Loucy (cell line): ENCODE results near the gene STX19.

Experiments
- H2AFZ ChIP-seq: fragments of 200-600 bp; sonication (generic); 2 replicates; pipeline ENCODE4 v1.6.0; 2016; ENCODE audit warnings: antibody characterized with exemption, mild to moderate bottlenecking, low read length, moderate library complexity
- H3F3A ChIP-seq: fragments of 200-600 bp; 2 replicates; pipeline ENCODE4 v1.6.0; 2016; ENCODE audit warnings: antibody characterized with exemption, low read depth, mild to moderate bottlenecking
- H3K27me3 ChIP-seq: fragments of 200-600 bp; sonication (generic); 2 replicates; pipeline ENCODE4 v1.6.1; 2014; ENCODE audit warnings: low read length, mild to moderate bottlenecking; ENCODE audit not compliant: insufficient read depth, poor library complexity, severe bottlenecking
- H3K36me3 ChIP-seq: fragments of 200-600 bp; sonication (generic); 2 replicates; pipeline ENCODE4 v1.6.1; 2016; ENCODE audit warnings: low read length; ENCODE audit not compliant: insufficient read depth
- H3K4me1 ChIP-seq: fragments of 200-600 bp; sonication (generic); 2 replicates; pipeline ENCODE4 v1.5.1; 2014; ENCODE audit warnings: low read length, mild to moderate bottlenecking; ENCODE audit not compliant: insufficient read depth, poor library complexity, severe bottlenecking
- H3K4me2 ChIP-seq: fragments of 200-600 bp; sonication (generic); 2 replicates; pipeline ENCODE4 v1.6.0; 2014; ENCODE audit warnings: antibody characterized with exemption, low read length, low read depth, mild to moderate bottlenecking; ENCODE audit not compliant: poor library complexity, severe bottlenecking
- H3K4me3 ChIP-seq: fragments of 200-600 bp; sonication (generic); 2 replicates; pipeline ENCODE4 v1.5.1; 2014; ENCODE audit warnings: low read length, mild to moderate bottlenecking, mixed read lengths; ENCODE audit not compliant: poor library complexity, severe bottlenecking
- H3K79me2 ChIP-seq: fragments of 200-600 bp; sonication (generic); 2 replicates; pipeline ENCODE4 v1.6.1; 2014; ENCODE audit warnings: low read length; ENCODE audit not compliant: insufficient read depth
- H3K9ac ChIP-seq: fragments of 200-600 bp; sonication (generic); 2 replicates; pipeline ENCODE4 v1.6.0; 2014; ENCODE audit warnings: mild to moderate bottlenecking, low read depth, low read length, moderate library complexity; ENCODE audit not compliant: poor library complexity, severe bottlenecking
- H3K9me2 ChIP-seq: fragments of 200-600 bp; sonication (generic); replicated peaks from 2 replicates; pipeline ENCODE4 v1.6.1; 2016; ENCODE audit warnings: low read depth, low read length, mixed read lengths
- H3K9me3 ChIP-seq: fragments of 200-600 bp; sonication (generic); 2 replicates; pipeline ENCODE4 v1.6.1; 2014; ENCODE audit warnings: mild to moderate bottlenecking, antibody characterized with exemption, low read length, low read depth; ENCODE audit not compliant: insufficient read depth
- H4K20me1 ChIP-seq: fragments of 200-600 bp; sonication (generic); 2 replicates; pipeline ENCODE4 v1.6.0; 2014; ENCODE audit warnings: antibody characterized with exemption, low read length, mild to moderate bottlenecking; ENCODE audit not compliant: insufficient read depth, poor library complexity, severe bottlenecking
- CTCF ChIP-seq: fragments of 200-600 bp; sonication (generic); conservative IDR thresholded peaks from 2 replicates; pipeline ENCODE4 v1.5.1; 2014; ENCODE audit warnings: mild to moderate bottlenecking, antibody characterized with exemption, low read length
- EZH2phosphoT487 ChIP-seq: fragments of 200-600 bp; IDR thresholded peaks from 2 replicates; pipeline ENCODE4 v1.6.1; 2018; ENCODE audit warnings: antibody characterized with exemption, mild to moderate bottlenecking, moderate library complexity, borderline replicate concordance

STX19 gene

GRCh38 chr3:94043285-94043684 lies 14.9 kb upstream of the STX19 start:
- Histone ChIP-seq H3K9ac (no peak overlapping the region), H3K4me3 (no peak overlapping the region), H3F3A (peaks cover 3% of the 10 kb centered on the region; the same call in 1 of the 2 replicates), H4K20me1 (no peaks in the 10 kb centered on the region), H3K4me2 (no peak overlapping the region), H3K79me2 (no peaks in the 10 kb centered on the region), H3K9me2 (no peaks in the 10 kb centered on the region), H3K9me3 (no peaks in the 10 kb centered on the region), H3K27me3 (no peaks in the 10 kb centered on the region), H2AFZ (no peak overlapping the region), H3K4me1 (no peaks in the 10 kb centered on the region), H3K36me3 (no peaks in the 10 kb centered on the region)
- no peak for TF ChIP-seq EZH2phosphoT487
- no peak for TF ChIP-seq CTCF

- Histone ChIP-seq H2AFZ (no peak overlapping the region), H3K9me3 (no peaks in the 10 kb centered on the region), H3K4me2 (no peak overlapping the region), H3K9me2 (no peaks in the 10 kb centered on the region), H4K20me1 (no peaks in the 10 kb centered on the region), H3F3A (no peaks in the 10 kb centered on the region), H3K4me1 (no peaks in the 10 kb centered on the region), H3K79me2 (no peaks in the 10 kb centered on the region), H3K36me3 (no peaks in the 10 kb centered on the region), H3K9ac (no peak overlapping the region), H3K27me3 (no peaks in the 10 kb centered on the region), H3K4me3 (no peak overlapping the region)
- no peak for TF ChIP-seq EZH2phosphoT487
- peak; percentile 72 for TF ChIP-seq CTCF
These were observed 8.6 kb upstream of the STX19 start for GRCh38 chr3:94036909-94037507.

- Histone ChIP-seq H3K9me3 (no peaks in the 10 kb centered on the region), H3K9ac (no peak overlapping the region), H3K4me2 (no peak overlapping the region), H3K36me3 (no peaks in the 10 kb centered on the region), H3F3A (no peaks in the 10 kb centered on the region), H3K4me3 (no peak overlapping the region), H3K27me3 (no peaks in the 10 kb centered on the region), H2AFZ (no peak overlapping the region), H4K20me1 (no peaks in the 10 kb centered on the region), H3K9me2 (no peaks in the 10 kb centered on the region), H3K79me2 (no peaks in the 10 kb centered on the region), H3K4me1 (no peaks in the 10 kb centered on the region)
- TF ChIP-seq CTCF: no peak
- no peak for TF ChIP-seq EZH2phosphoT487
These were observed 1.8 kb downstream of the STX19 start for GRCh38 chr3:94026623-94027022.
